Measurements from ENCODE around the gene PCDH9.

DNA sequence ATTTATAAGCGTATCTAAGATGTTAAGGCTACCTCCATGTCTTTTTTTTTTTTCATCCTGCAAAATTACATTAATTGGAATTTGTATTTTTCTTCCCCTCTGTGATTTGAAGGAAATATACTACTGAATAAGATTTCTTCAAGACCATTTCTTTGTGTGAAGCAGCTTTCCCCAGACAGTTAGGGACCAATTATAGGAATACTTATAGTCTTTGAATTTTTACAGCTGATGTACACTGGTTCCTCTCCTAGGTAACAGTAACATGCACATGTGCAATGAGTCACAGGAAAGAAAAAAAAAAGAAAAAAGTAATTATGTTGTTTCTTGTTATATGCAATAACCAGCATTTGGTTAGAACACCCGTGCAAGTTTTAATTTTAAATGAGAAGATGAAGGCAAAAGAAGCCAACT, 82.0 kb downstream of the PCDH9 start:
- TF ChIP-seq, protein P1, sequence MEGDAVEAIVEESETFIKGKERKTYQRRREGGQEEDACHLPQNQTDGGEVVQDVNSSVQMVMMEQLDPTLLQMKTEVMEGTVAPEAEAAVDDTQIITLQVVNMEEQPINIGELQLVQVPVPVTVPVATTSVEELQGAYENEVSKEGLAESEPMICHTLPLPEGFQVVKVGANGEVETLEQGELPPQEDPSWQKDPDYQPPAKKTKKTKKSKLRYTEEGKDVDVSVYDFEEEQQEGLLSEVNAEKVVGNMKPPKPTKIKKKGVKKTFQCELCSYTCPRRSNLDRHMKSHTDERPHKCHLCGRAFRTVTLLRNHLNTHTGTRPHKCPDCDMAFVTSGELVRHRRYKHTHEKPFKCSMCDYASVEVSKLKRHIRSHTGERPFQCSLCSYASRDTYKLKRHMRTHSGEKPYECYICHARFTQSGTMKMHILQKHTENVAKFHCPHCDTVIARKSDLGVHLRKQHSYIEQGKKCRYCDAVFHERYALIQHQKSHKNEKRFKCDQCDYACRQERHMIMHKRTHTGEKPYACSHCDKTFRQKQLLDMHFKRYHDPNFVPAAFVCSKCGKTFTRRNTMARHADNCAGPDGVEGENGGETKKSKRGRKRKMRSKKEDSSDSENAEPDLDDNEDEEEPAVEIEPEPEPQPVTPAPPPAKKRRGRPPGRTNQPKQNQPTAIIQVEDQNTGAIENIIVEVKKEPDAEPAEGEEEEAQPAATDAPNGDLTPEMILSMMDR (IDR thresholded peaks at IDR 0.05; ENCODE audit: insufficient read depth, low read depth, low read length), result no peak
- TF ChIP-seq EZH2 (IDR thresholded peaks at IDR 0.05; ENCODE audit: insufficient read depth, low read length), result no peak

All from astrocyte (in vitro differentiated cells and primary cell).